Pancreas (tissue), 10 donors: Measurements from ENCODE around the gene SUSD4. TPM values are rescaled to one million over a fixed set of nuclear protein-coding genes. Genes with fewer than 3 reads are reported as not detected.

Experiments
- ATAC-seq, 4 donors: fragments of 200-7000 bp; cut with Tn5 transposase; one replicate each; pipeline versions ENCODE4 v1.8.0 to v1.9.1; 2020; ENCODE audit warnings: mild to moderate bottlenecking in 4 of 4, moderate library complexity in 4 of 4
- DNase-seq, 6 donors: peaks; one replicate each; pipeline ENCODE4 v3.0.0-alpha.2; 2020
- FAIRE-seq: peaks from 2 replicates; lab custom pipeline; 2012; peaks lifted over from hg19 to GRCh38; lab: Jason Lieb, UNC
- H3K27ac ChIP-seq, 4 donors: fragments of 200-600 bp; sonication (generic); 1 replicate in 3 of 4; 2 replicates in 1 of 4; pipeline versions ENCODE4 v1.5.0 to v1.8.0; 2020
- H3K27me3 ChIP-seq, 4 donors: fragments of 200-600 bp; one replicate each; pipeline ENCODE4 v1.8.0; 2021
- H3K36me3 ChIP-seq, 3 donors: fragments of 200-600 bp; sonication (generic) in 1 of 3; one replicate each; pipeline versions ENCODE4 v1.5.0 to v1.8.0; 2020 to 2021
- H3K4me1 ChIP-seq, 3 donors: fragments of 200-600 bp; one replicate each; pipeline ENCODE4 v1.8.0; 2021
- H3K4me3 ChIP-seq, 4 donors: fragments of 200-600 bp; sonication (generic) in 2 of 4; one replicate each; pipeline versions ENCODE4 v1.5.0 to v1.8.0; 2020 to 2021
- H3K9me3 ChIP-seq, 4 donors: fragments of 200-600 bp; one replicate each; pipeline ENCODE4 v1.8.0; 2021
- WGBS, 2 donors: extraction: QIAGEN DNeasy Blood & Tissue Kit; methylation state at CpG; one replicate each; pipeline ENCODE4 v1.1.7; 2013; 5-methylcytosine and 5-hydroxymethylcytosine counted together
- intact Hi-C, 3 donors: fragments of 100-400 bp; cut with DNase I; formaldehyde crosslinking; loops; one replicate each; pipeline versions ENCODE4 v1.11.1 to v1.14.2; 2022
- polyA plus RNA-seq, 2 donors: library from polyadenylated mRNA; stranded (reverse); fragments of 200-250 nt; gene quantifications; one replicate each; pipeline ENCODE4 v1.2.3, GENCODE V29; 2013
- total RNA-seq, 6 donors: library from RNA; stranded (reverse); fragmentation: NEBNext Ultra II Directional in 4 of 6; extraction: Animal tissue kit (Norgen Biotek cat#: 25700) in 4 of 6; gene quantifications; one replicate each; pipeline versions ENCODE4 v1.2.1 to v1.2.4, GENCODE V29; 2021 to 2023
- TF ChIP-seq, protein P1 (sequence below), 4 donors: fragments of 200-600 bp; sonication (generic) in 3 of 4; IDR thresholded peaks; one replicate each; pipeline versions ENCODE4 v1.5.0 to v1.8.0; 2021; ENCODE audit warnings: antibody characterized with exemption in 4 of 4
- donor health status: healthy with polysubstance abuse.
- donor health status: DM: no; HTN: no; CAD: no; lungs with moderate emphysema.
- donor health status: DM: no; HTN: no; CAD: no.
- donor health status: control.
- donor health status: control.
- donor health status: Bipolar disorder and iron deficiency.
- donor health status: DM: yes; HTN: yes; CAD: no.
- donor health status: DM: no; HTN: no; CAD: no.
- donor health status: DM: no; HTN: no; CAD: no.
- donor health status: DM: yes; HTN: yes; CAD: no.

SUSD4 gene
- total and polyA plus RNA-seq, 8 donors = 4.1 to 34.6 (median 8.8) TPM

DNA sequence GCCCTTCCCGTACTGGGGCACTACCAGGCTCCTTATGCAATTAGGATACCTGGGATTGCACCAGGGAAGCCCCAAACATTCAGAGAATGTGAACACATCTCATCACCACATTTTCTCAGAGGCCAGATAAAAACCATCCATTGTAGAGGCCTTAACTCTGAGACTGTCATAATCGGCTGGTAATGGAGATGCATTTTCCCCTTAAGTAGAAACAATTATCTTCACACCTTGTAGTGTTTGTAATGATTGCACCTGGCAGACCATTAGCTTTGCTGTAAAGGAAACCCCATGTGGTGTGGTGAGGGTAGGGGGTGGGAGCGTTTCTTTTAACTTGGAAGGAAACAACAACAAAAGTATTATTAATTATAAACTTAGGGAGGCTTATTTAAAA is 131.0 kb downstream of the SUSD4 start:
- Histone ChIP-seq H3K27me3 (no peaks in the 10 kb centered on the region), H3K36me3 (no peaks in the 10 kb centered on the region), H3K9me3 (no peaks in the 10 kb centered on the region), H3K4me1 (no peaks in the 10 kb centered on the region), H3K4me3 (no peak overlapping the region), H3K27ac (no peak overlapping the region)
- FAIRE-seq (no peak), ATAC-seq (no peak), DNase-seq (no peak)
- TF ChIP-seq, protein P1, sequence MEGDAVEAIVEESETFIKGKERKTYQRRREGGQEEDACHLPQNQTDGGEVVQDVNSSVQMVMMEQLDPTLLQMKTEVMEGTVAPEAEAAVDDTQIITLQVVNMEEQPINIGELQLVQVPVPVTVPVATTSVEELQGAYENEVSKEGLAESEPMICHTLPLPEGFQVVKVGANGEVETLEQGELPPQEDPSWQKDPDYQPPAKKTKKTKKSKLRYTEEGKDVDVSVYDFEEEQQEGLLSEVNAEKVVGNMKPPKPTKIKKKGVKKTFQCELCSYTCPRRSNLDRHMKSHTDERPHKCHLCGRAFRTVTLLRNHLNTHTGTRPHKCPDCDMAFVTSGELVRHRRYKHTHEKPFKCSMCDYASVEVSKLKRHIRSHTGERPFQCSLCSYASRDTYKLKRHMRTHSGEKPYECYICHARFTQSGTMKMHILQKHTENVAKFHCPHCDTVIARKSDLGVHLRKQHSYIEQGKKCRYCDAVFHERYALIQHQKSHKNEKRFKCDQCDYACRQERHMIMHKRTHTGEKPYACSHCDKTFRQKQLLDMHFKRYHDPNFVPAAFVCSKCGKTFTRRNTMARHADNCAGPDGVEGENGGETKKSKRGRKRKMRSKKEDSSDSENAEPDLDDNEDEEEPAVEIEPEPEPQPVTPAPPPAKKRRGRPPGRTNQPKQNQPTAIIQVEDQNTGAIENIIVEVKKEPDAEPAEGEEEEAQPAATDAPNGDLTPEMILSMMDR (IDR thresholded peaks at IDR 0.05) = no peak
- WGBS, 2 donors = 74 to 88% methylated on average over 3 of the region's 3 CpGs
- intact Hi-C loops = no loop called here

DNA sequence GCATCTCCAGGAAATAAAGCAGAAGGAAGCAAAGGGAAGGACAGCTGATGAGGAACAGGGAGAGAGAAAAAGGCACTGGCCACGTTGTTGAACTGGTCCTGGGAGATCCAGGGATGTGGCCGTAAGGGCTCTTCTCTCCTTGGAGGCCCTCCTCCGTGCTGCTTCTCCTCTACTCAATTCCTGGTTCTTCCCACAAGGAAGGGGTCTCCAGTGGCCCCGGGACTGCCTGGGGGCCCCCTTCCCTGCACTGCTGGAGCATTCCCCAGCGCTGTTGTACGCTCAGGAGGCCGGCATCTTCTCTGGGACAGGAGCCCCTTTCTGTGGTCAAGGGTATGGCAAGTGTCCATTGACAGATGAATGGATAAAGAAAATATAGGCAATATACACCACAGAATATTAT is 132.4 kb downstream of the SUSD4 start:
- intact Hi-C loops = no loop called here
- WGBS, 2 donors = 83 to 90% methylated on average over 7 of the region's 7 CpGs
- H3K4me3 ChIP-seq = no peak overlapping the region
- no peaks in the 10 kb centered on the region for H3K27me3 ChIP-seq
- FAIRE-seq = no peak
- DNase-seq = no peak
- H3K4me1 ChIP-seq = no peaks in the 10 kb centered on the region
- H3K27ac ChIP-seq = no peak overlapping the region
- H3K36me3 ChIP-seq = no peaks in the 10 kb centered on the region
- TF ChIP-seq, protein P1 (IDR thresholded peaks at IDR 0.05) = no peak
- no peaks in the 10 kb centered on the region for H3K9me3 ChIP-seq
- no peak for ATAC-seq

DNA sequence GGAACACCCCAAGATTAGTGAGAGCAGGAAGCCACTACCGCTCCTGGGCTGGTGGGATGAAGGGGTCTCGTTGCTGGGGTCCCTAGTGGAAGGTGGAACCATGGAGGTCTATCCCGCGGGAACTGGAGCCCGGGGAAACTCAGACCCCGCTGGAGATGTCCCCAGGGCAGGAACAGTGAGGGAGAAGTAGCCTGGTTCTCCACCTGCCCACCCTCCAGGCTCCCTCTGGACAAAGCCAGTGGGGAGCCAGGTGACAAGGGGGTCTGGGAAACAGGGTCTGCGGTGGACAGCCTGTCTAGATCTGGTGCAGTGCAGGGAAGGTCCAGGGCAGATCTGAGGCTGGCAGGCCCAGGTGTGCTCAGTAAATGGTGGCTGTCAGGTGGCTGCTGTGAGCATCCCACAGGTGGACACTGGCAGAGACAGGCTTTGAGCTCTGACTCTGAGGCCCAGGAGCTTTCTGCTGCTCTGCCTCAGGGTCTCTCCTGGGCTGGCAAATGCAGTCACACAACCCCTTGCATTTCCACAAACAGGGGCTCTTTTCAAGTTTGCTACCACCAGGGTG is 132.9 kb downstream of the SUSD4 start:
- intact Hi-C loops = no loop called here
- DNase-seq = no peak
- Histone ChIP-seq H3K9me3 (no peaks in the 10 kb centered on the region), H3K4me1 (no peaks in the 10 kb centered on the region), H3K27me3 (no peaks in the 10 kb centered on the region), H3K36me3 (no peaks in the 10 kb centered on the region), H3K4me3 (no peak overlapping the region), H3K27ac (no peak overlapping the region)
- no peak for FAIRE-seq
- TF ChIP-seq, protein P1 (IDR thresholded peaks at IDR 0.05) = no peak
- ATAC-seq = no peak
- 92 to 94% methylated on average over 7 of the region's 7 CpGs for WGBS, 2 donors

DNA sequence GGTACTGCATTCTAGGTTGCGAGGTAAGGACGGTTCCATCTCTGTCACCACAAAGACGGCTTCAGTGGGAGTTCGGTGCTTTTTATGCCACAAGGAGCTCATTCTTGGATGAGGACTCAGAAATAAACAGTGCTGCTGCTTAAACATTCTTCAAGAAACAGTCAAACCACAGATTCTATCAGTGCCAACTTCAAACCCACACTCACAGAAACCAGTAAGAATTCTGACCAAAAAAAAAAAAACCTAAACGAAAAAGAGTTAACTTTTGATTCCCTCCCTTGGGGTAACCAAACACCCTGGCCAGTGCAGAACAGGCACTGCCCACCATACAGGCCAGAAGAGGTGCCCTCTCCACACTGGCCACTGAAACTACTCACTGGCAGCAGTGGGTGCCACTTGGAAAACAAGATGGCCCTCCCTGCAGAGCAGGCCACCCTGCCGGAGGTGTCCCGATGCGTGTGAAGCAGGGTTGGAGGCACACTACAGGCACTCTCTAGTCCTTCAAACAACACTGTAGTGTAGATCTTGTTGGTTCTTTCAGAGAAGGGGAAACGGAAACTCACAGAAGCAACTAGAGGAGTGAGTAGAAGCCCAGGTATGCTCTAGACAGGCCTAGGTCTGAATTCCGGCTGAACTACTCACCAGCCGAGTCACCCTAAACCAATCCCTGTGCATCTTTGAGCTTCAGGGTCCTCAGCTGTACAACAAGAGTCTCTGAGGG is 133.7 kb downstream of the SUSD4 start:
- no peak for FAIRE-seq
- intact Hi-C loops = no loop called here
- no peak for ATAC-seq

More for the DNA sequence above, 133.7 kb downstream of the SUSD4 start:
- Histone ChIP-seq H3K9me3 (no peaks in the 10 kb centered on the region), H3K4me1 (no peaks in the 10 kb centered on the region), H3K4me3 (no peak overlapping the region), H3K27me3 (no peaks in the 10 kb centered on the region), H3K27ac (no peak overlapping the region), H3K36me3 (no peaks in the 10 kb centered on the region)
- TF ChIP-seq, protein P1 (IDR thresholded peaks at IDR 0.05) = no peak
- WGBS, 2 donors = 94 to 95% methylated on average over 11 of the region's 11 CpGs
- no peak for DNase-seq
